AG09309 (cell line): ENCODE data around the gene CYP20A1.

Experiments
- DNase-seq: peaks from one replicate; pipeline ENCODE4 v3.0.0-alpha.2; 2010; ENCODE audit warnings: low read depth
- H3K4me3 ChIP-seq: 2 replicates; pipeline ENCODE4 v1.5.1; 2011; ENCODE audit warnings: mild to moderate bottlenecking, low read depth, low read length, moderate library complexity; ENCODE audit not compliant: control insufficient read depth
- TF ChIP-seq, protein P1 (sequence below): IDR thresholded peaks from 2 replicates; pipeline ENCODE4 v1.5.1; 2011; ENCODE audit warnings: mild to moderate bottlenecking, low read depth, low read length, inconsistent platforms; ENCODE audit not compliant: insufficient read depth, control insufficient read depth; ENCODE audit errors: missing control alignments

The CYP20A1 gene

GRCh38 chr2:203346612-203347011 is 107.8 kb downstream of the CYP20A1 start:
- no peak overlapping the region for H3K4me3 ChIP-seq
- DNase-seq, result no peak
- TF ChIP-seq, protein P1, sequence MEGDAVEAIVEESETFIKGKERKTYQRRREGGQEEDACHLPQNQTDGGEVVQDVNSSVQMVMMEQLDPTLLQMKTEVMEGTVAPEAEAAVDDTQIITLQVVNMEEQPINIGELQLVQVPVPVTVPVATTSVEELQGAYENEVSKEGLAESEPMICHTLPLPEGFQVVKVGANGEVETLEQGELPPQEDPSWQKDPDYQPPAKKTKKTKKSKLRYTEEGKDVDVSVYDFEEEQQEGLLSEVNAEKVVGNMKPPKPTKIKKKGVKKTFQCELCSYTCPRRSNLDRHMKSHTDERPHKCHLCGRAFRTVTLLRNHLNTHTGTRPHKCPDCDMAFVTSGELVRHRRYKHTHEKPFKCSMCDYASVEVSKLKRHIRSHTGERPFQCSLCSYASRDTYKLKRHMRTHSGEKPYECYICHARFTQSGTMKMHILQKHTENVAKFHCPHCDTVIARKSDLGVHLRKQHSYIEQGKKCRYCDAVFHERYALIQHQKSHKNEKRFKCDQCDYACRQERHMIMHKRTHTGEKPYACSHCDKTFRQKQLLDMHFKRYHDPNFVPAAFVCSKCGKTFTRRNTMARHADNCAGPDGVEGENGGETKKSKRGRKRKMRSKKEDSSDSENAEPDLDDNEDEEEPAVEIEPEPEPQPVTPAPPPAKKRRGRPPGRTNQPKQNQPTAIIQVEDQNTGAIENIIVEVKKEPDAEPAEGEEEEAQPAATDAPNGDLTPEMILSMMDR, result no peak

GRCh38 chr2:203347375-203347774 is 108.6 kb downstream of the CYP20A1 start:
- TF ChIP-seq, protein P1, result no peak
- DNase-seq, result no peak
- no peak overlapping the region for H3K4me3 ChIP-seq

- no peak for DNase-seq
- TF ChIP-seq, protein P1, result no peak
- H3K4me3 ChIP-seq, result no peak overlapping the region
Observed at GRCh38 chr2:203352604-203353255, 113.9 kb downstream of the CYP20A1 start.

DNA sequence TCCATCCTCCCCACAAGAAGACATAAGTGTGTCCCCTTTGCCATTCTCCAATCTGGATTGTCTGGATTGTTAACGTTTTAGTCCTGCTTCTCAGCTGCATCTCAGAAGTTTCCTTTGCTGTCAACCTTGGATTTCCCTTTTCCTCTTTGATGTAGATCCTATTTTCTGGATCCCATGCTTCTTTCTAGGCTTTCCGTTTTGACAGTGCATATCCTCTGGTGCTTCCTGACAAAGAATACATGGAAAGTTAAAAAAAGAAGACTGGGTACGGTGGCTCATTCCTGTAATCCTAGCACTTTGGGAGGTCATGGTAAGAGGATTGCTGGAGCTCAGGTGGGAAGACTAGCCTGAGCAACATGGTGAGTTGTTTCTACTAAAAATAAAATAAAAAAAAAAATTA is 116.1 kb downstream of the CYP20A1 start:
- TF ChIP-seq, protein P1, result no peak
- H3K4me3 ChIP-seq, result no peak overlapping the region
- DNase-seq, result no peak
